ENCODE data around the gene MRPS33.

GRCh38 chr7:140998715-140999114 is 16.0 kb downstream of the MRPS33 start:
- TF ChIP-seq POLR2A (IDR thresholded peaks at IDR 0.05) (no peak), CTCF (IDR thresholded peaks at IDR 0.05) (no peak), POLR2AphosphoS5 (IDR thresholded peaks at IDR 0.05) (no peak)
